MG63 (cell line): ENCODE data around the gene ELN. TPM values are rescaled to one million over a fixed set of nuclear protein-coding genes. Genes with fewer than 3 reads are reported as not detected.
"Not testable (repeated sequence)": the region's sequence is repeated elsewhere in the genome, so short reads cannot be mapped to it uniquely, and the experiment has no call there.

ENCODE experiments used
- DNase-seq: peaks from one replicate; pipeline ENCODE4 v3.0.0-alpha.2; 2020
- H3K27me3 ChIP-seq: fragments of 250-450 bp; sonication (Bioruptor Pico); 2 replicates; pipeline ENCODE4 v1.5.1; 2020; ENCODE audit warnings: mild to moderate bottlenecking, moderate library complexity
- H3K36me3 ChIP-seq: fragments of 250-450 bp; sonication (Bioruptor Pico); 2 replicates; pipeline ENCODE4 v1.5.1; 2020; ENCODE audit warnings: mild to moderate bottlenecking, moderate library complexity
- H3K4me3 ChIP-seq: fragments of 250-450 bp; sonication (Bioruptor Pico); 2 replicates; pipeline ENCODE4 v1.5.1; 2020; ENCODE audit warnings: mild to moderate bottlenecking, moderate library complexity
- H3K9me3 ChIP-seq: fragments of 250-450 bp; sonication (Bioruptor Pico); 2 replicates; pipeline ENCODE4 v1.5.1; 2020; ENCODE audit warnings: mild to moderate bottlenecking, moderate library complexity
- total RNA-seq: library from RNA; depleted of rRNA; stranded (reverse); fragments of >200 nt; shearing (Covaris generic); gene quantifications from 2 replicates; pipeline ENCODE4 v1.2.3, GENCODE V29; 2014; ENCODE audit warnings: low replicate concordance

Gene ELN
- total RNA-seq, 1 experiment from 2014 or later, result not detected

DNA sequence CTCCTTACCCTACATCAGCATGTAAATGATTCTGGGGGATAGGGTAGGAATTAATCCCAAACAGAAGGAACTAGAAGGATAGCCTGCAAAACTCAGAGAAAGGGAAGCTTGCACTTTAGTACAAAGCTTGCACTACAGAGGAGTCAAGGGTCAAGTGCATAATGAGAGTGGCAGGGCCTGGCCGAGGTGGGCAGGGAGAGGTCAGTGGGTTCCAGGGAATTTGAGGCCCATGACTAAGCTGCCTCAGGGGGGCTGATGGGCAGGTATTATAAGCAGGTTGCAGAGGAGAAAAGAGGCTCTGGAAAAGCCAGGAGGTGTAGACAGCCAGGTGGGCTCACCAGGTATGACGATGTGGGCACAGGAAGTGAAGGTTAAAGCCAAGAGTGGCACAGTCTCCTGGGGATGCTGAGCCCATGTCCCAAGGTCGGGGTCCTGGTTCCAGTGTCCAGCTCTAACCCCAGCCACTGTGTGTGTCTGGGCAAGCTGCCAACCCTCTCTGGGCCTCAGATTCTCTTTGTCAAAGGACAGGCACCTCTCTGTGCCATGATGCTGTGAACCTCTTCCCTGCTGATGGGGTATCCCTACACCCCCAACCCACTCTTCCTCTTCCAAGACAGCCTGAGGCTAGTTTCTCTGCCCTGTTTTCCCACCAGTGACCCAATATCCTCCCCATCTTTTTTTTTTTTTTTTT, 32.0 kb upstream of the ELN start:
- no peak overlapping the region for H3K4me3 ChIP-seq
- peaks cover 7% of the 10 kb centered on the region for H3K9me3 ChIP-seq
- no peak for DNase-seq
- no peaks in the 10 kb centered on the region for H3K27me3 ChIP-seq
- no peaks in the 10 kb centered on the region for H3K36me3 ChIP-seq

DNA sequence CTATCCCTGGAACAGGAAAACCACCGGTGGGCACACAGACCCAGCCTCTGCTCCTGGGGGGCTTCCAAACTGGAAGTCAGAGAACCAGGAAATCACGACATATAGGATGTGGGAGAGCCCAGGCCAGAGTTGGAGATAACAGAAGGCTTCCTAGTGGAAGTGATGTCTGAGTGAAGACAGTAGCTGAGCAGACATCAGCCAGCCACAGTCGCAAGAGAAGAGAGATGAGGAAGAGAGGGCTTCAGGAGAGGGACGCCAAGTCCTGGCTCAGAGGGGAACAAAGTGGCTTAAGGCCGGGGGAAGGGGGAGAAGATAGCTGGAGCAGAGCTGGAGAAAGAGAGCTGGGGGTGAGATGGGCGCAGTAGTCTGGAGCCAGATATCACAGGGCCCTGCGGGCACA, 30.9 kb upstream of the ELN start:
- Histone ChIP-seq H3K36me3 (no peaks in the 10 kb centered on the region), H3K4me3 (no peak overlapping the region), H3K27me3 (no peaks in the 10 kb centered on the region), H3K9me3 (peaks cover 7% of the 10 kb centered on the region)
- no peak for DNase-seq

DNA sequence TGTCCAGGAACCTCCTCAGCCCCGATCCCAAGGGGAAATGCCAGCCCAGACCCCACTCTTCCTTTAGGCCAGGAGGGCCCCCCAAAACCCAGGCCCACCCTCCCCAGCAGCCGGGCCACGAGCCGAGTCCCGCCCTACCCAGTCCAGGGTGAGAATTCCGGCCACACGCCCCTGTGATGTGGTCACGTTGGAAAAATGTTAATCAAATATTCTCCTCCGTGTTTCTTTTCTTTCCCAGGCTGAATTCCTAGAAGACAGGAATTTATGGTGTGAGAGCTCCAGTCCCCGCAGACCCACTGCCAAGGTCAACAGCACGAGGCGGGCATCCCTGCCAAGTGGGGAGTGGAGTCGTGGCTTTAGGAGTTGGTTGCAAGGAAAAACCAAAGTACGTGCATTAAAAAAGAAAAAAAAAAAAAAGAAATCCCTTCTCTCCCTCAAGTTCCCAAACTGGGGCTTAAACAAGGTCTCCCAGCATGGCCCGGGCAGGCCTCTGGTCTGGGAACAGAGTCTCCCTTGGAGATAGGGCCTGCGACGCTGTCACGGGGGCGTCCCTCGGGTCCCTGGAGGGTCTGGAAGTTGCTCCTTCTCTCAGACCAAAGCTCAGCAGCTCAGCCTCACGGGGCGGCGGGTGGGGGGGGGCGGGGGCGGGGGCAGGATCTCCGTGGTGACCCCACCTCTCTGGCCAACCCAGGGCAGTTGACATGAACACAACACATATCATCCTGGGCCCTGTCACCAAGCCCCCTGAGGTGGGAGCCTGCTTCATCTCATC, 28.1 kb upstream of the ELN start:
- peaks cover 3% of the 10 kb centered on the region; the same call in 1 of the 2 replicates for H3K9me3 ChIP-seq
- no peaks in the 10 kb centered on the region for H3K36me3 ChIP-seq
- no peak overlapping the region for H3K4me3 ChIP-seq
- peak; percentile 91 for DNase-seq
- H3K27me3 ChIP-seq, result no peaks in the 10 kb centered on the region

DNA sequence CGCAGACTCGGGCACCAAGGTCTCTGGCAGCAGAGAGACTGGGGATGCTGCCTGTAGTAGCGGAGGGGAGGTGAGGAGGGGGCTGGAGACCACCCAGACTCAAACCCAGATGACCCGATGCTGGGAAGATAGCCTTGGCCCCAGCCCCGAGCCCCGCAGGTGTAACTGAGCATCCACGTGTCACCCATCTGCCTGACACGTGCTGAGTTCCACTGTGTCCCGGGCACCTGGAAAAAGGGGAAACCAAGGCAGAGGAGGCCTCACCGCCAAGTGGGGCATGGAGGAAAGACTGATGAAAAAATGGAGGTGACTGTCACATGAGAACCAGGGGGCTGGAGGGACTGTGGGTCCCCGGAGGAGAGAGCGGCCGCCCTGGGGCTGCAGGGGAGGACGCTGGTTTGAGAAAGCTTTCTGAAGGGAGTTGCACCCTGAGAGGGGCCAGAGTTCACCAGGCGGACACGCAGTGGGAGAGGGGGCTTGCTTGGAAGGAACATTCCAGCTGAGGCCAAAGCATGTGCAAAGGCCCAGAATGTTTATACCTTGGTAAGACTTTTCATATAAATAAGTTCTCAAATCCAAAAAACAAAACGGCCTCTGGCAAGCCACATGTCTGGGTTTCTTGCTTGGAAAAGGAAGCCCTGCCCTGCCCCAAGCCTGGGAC, 27.4 kb upstream of the ELN start:
- no peak for DNase-seq
- Histone ChIP-seq H3K9me3 (no peaks in the 10 kb centered on the region), H3K36me3 (no peaks in the 10 kb centered on the region), H3K27me3 (no peaks in the 10 kb centered on the region), H3K4me3 (no peak overlapping the region)

DNA sequence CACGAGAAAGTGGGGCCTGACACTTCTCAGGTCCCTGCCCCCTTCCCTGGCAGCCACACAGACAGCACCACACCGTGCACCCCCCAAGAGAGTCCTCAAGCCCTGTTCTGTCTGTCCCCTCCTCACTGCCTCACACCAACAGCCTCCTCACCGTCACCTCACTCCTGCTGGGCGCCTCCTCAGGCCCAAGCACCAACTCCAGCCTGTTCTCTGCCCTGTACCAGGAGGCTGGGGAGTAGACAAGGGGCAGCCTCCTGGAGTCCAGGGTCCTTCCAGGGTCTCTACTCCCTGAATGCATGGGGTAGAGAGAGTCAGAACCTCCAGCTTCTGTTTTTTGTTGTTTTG, 26.9 kb upstream of the ELN start:
- Histone ChIP-seq H3K4me3 (no peak overlapping the region), H3K27me3 (no peaks in the 10 kb centered on the region), H3K9me3 (no peaks in the 10 kb centered on the region), H3K36me3 (no peaks in the 10 kb centered on the region)
- no peak for DNase-seq

DNA sequence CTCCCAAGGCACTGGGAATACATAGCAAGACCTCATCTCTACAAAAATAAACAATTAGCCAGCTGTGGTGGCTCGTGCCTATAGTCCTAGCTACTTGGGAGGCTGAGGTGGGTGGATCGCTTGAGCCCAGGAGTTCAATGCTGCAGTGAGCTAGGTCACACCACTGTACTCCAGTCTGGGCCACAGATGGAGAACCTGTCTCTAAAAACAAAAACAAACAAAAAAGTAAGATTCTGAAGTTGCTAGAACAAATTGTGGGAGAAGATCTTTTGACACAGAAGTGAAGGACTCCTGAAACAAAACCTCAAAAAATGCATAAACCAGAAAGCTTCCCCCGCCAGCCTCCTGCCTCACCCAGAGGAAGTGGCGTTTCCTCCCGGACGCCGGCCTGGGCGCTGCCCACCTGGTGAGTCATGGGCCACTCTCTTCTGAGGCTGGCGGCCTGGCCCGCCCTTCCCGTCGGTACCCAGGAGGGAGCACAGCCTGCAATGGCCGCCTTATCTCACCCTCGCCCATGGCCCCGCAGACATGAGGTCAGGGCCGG, 25.4 kb upstream of the ELN start:
- Histone ChIP-seq H3K27me3 (no peaks in the 10 kb centered on the region), H3K36me3 (no peaks in the 10 kb centered on the region), H3K9me3 (no peaks in the 10 kb centered on the region), H3K4me3 (no peak overlapping the region)
- peak; percentile 81 for DNase-seq

DNA sequence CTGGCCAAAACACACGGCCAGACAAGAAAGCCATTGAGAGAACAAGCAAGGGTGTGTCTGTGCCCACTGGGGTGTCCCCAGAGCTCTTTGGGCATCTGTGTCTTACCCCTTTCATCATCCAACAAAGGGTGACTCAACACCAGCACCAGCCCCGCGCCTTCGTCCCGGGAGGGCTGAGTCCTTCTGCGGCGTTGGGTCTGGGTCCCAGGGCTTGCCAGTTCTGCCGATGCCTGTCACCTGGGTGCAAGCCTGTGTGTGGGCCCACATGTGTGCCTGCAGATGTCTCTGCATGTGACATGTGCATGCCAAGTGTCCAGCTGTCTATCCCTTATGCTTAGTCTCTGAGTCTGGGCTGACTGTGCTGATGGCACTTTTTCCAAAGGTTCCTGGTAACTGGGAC, 24.4 kb upstream of the ELN start:
- DNase-seq, result no peak
- no peaks in the 10 kb centered on the region for H3K36me3 ChIP-seq
- H3K4me3 ChIP-seq, result no peak overlapping the region
- H3K9me3 ChIP-seq, result no peaks in the 10 kb centered on the region
- H3K27me3 ChIP-seq, result no peaks in the 10 kb centered on the region

DNA sequence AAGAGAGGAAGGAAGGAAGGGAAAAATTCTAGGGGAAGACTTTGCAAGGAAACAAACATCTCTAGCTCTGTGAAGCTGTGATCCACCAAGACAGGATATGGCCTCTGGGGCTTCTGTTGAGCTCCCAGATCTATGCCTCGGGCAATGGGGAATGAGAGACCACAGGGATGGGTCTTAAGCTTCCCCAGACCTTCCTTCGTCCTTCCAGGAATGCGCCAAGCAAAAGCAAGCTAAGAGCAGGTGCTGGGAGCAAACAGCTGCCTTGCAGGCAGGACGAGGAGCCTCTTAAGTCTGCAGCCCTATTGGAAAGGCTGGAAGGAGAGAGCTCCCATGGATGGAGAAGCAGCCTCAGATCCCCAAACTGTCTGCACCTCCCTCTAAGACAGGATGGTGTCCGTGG, 21.9 kb upstream of the ELN start:
- DNase-seq, result no peak
- H3K9me3 ChIP-seq, result no peaks in the 10 kb centered on the region
- H3K27me3 ChIP-seq, result no peaks in the 10 kb centered on the region
- H3K36me3 ChIP-seq, result no peaks in the 10 kb centered on the region
- no peak overlapping the region for H3K4me3 ChIP-seq

DNA sequence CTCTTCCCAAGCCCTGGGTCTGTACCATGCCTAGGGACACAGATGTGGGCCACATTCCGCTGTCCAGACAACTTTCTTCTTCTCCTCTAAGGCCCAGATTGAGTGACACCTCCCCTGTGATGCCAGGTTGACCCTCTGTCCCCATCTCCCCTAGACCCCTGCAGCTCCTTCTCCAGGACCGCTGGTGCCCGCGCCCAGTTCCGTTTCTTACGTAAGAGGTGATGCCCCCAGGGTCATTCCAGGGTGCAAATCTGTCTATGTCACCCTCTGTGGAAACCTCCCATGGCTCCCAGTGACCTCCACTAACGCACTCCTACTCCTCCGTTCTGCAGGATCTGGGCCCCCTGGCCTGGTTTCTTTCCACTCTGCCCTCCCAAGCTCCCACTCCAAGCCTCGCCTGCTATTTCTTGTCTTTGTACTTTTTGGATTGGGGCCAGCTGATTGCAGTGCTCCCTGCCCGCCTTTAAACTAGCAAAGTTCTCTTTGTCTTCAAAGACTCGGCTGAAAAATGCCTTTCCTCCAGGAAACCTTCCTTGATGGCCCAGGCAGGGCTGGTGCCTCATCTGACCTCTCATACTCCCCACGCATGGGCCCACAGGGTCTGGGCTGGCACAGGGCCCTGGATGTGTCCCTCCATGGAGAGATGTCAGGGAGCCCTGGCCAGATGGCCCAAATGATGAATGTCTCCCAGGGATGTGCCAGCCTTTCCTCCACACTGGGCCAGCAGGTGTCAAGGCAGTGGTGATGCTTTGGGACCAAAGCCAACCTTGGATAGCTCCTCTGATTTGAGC, 21.3 kb upstream of the ELN start:
- H3K4me3 ChIP-seq, result no peak overlapping the region
- no peaks in the 10 kb centered on the region for H3K9me3 ChIP-seq
- no peak for DNase-seq
- no peaks in the 10 kb centered on the region for H3K27me3 ChIP-seq
- H3K36me3 ChIP-seq, result no peaks in the 10 kb centered on the region

DNA sequence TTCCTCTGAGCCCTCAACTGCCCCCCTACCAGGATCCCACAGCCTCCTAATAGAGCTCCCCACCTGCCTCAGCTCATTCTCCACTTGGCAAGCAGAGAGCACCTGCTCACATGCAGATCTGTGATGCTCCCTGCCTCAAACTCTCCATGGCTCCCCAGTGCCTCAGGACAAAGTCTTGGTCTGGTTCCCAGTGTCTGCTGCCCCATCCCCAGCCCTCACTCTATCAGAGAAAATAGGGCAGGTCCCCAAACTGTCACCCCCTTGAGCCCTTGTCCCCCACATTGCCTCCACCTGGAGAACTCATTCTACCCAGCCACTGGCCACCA, 20.8 kb upstream of the ELN start:
- Histone ChIP-seq H3K9me3 (no peaks in the 10 kb centered on the region), H3K27me3 (no peaks in the 10 kb centered on the region), H3K36me3 (no peaks in the 10 kb centered on the region), H3K4me3 (no peak overlapping the region)
- no peak for DNase-seq

DNA sequence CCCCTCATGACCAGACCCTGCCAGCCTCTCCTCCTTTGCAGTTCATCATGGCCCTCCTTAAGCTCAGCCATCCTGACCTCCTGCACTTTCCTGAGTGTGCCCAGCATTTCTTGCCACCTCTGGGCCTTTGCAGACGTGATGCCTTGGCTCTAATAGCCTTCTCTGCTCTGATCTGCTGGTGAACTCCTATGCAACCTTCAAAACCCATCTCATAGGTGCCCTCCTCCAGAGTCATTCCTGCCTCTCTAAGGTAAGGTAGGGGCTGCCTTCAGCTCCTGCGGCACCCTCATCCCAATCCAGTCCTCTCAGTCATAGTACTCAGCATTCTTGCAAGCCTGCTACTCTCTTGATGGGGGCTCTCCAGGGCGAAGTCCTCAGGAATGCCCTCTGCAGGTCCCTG, 19.3 kb upstream of the ELN start:
- Histone ChIP-seq H3K36me3 (no peaks in the 10 kb centered on the region), H3K4me3 (no peak overlapping the region), H3K27me3 (no peaks in the 10 kb centered on the region), H3K9me3 (no peaks in the 10 kb centered on the region)
- DNase-seq, result no peak

DNA sequence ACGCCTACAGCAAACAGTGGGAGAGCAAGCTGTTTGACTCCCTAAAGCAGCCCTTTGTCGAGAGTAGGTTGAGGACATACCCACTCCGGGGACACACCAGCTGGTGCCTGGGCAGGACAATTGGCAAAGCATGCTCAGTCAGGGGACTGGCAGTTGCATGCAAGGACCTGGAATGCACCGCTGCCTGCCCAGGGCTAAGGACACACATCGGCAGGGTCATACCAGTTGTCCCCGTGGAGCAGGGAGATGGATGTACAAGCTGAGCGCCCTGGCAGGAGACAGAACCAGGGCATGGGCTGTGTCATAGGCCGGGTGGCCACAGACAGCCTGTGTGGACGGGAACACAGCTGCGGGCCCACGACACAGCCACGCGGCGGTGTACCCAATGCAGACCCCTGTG, 18.3 kb upstream of the ELN start:
- Histone ChIP-seq H3K9me3 (no peaks in the 10 kb centered on the region), H3K27me3 (no peaks in the 10 kb centered on the region), H3K36me3 (no peaks in the 10 kb centered on the region), H3K4me3 (no peak overlapping the region)
- no peak for DNase-seq

DNA sequence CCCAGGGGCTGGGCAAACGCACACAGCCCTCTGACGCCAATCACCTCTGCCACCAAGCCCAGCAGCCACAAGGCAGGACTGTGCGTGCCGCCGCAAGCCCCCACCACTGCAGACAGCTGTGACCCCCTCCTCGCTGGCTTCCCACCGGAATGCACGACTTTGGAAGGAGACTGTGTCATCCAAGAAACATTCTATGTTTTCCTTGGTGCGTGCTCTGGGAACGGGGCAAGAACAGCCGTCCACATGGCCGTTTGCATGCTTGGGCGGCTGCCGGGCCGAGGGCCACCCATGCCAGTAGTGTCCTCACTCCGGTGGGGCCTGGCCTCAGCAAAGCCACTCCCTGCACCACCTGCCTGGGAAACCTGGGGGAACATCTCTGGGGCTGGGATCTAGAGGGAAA, 17.6 kb upstream of the ELN start:
- H3K36me3 ChIP-seq, result no peaks in the 10 kb centered on the region
- H3K4me3 ChIP-seq, result no peak overlapping the region
- no peak for DNase-seq
- no peaks in the 10 kb centered on the region for H3K9me3 ChIP-seq
- no peaks in the 10 kb centered on the region for H3K27me3 ChIP-seq

DNA sequence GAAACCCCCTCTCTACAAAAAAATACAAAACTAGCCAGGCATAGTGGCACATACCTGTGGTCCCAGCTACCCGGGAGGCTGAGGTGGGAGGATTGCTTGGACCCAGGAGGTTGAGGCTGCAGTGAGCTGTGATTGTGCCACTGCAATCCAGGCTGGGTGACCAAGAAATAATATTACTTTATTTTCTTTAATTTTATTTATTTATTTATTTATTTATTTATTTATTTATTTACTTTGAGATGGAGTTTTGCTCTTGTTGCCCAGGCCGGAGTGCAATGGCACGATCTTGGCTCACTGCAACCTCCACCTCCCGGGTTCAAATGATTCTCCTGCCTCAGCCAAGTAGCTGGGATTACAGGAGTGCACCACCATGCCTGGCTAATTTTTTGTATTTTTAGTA, 16.6 kb upstream of the ELN start:
- not testable (repeated sequence) for H3K4me3 ChIP-seq, H3K36me3 ChIP-seq, H3K9me3 ChIP-seq, DNase-seq, H3K27me3 ChIP-seq

DNA sequence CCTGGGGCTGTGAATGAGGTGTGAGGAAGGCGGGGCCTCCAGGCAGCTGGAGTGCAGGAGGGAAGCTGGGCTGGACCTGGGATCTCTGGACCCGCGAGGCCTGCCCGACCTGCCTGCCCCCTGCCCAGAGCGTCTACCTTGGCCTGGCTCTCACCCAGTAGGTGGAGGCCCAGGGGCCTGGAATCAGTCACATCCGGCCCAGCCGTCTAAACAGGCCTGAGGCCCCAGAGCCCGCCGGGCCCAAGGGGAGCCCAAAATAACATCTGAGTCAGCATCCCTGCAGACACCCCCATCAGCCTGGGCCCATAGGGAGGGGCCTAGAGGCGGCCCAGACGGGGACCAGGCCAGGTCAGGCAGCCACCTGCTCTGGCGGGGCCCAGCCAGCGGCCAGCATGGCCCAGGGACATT, 15.1 kb upstream of the ELN start:
- DNase-seq, result no peak
- no peaks in the 10 kb centered on the region for H3K9me3 ChIP-seq
- no peaks in the 10 kb centered on the region for H3K36me3 ChIP-seq
- no peaks in the 10 kb centered on the region for H3K27me3 ChIP-seq
- H3K4me3 ChIP-seq, result no peak overlapping the region

DNA sequence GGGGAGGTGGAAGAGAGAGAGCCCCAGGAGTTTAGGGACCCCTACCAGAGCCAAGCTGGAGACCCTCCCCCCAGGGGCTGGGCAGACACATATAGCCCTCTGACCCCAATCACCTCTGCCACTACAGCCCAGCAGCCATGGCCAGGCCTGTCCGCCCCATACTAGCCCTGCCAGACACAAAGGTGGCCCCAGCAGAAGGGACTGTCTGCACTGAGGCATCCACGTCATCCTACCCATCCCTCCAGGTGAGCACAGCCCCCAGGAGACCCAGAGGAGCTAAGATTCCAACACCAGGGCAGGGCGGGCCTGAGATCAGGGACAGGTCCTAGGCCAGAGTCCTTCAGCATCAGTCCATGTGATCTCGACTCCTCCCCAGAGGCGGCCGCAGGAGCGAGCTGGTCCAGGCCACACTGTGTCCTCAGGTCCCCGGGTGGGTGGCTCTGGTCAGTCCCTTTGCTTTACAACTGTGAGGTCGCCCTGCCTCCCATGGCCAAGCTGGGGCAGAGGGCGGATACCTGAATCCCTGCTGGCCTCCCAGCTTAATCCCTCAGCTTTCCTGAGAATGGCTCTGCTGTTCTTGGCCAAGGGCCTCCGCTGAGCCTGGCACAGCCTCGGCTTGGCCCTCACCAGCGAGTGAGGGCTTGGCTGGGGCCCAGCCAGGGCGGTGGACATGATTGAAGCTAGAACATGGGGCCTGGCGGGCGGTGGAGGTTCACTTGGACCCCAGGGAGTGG, 14.3 kb upstream of the ELN start:
- Histone ChIP-seq H3K4me3 (no peak overlapping the region), H3K9me3 (no peaks in the 10 kb centered on the region), H3K27me3 (no peaks in the 10 kb centered on the region), H3K36me3 (no peaks in the 10 kb centered on the region)
- peak; percentile 81 for DNase-seq
